ENCODE results near the gene KLHDC10. TPM values are rescaled to one million over a fixed set of nuclear protein-coding genes. Genes with fewer than 3 reads are reported as not detected.
A peak's percentile ranks its signal among the peaks of the same experiment; 100 is the strongest.
"Not testable (repeated sequence)": the region's sequence is repeated elsewhere in the genome, so short reads cannot be mapped to it uniquely, and the experiment has no call there.

KLHDC10 gene
- total and polyA plus RNA-seq, 2 experiments from 2014 or later = 5.5 to 14.7 TPM

GRCh38 chr7:130084037-130084875 lies 13.9 kb downstream of the KLHDC10 start:
- Mint-ChIP-seq H3K27ac (peak overlapping the region; percentile 16; the same call in 1 of the 2 replicates), H3K27me3 (ENCODE audit: insufficient read depth, low read depth, poor library complexity) (no peaks in the 10 kb centered on the region), H3K4me1 (peaks cover 5% of the 10 kb centered on the region), H3K4me3 (no peak overlapping the region), H3K9me3 (no peaks in the 10 kb centered on the region), H3K36me3 (ENCODE audit: low read depth) (peaks cover 3% of the 10 kb centered on the region; the same call in 2 of the 3 replicates)
- Histone ChIP-seq H3K4me3 (no peak overlapping the region), H2AFZ (no peak overlapping the region), H3K36me3 (ENCODE audit: insufficient read depth) (no peaks in the 10 kb centered on the region), H3K9me2 (ENCODE audit: insufficient read depth) (no peaks in the 10 kb centered on the region), H3K27me3 (ENCODE audit: insufficient read depth) (no peaks in the 10 kb centered on the region), H3K4me1 (ENCODE audit: insufficient read depth) (no peaks in the 10 kb centered on the region; the same call in 1 of the 2 replicates), H4K20me1 (replicated peaks; ENCODE audit: insufficient read depth) (peaks cover 10% of the 10 kb centered on the region), H3F3A (replicated peaks; ENCODE audit: low read depth) (no peaks in the 10 kb centered on the region), H3K4me2 (no peak overlapping the region), H3K27ac (ENCODE audit: low read depth) (no peak overlapping the region), H3K79me2 (replicated peaks; ENCODE audit: insufficient read depth) (peaks cover 77% of the 10 kb centered on the region)
- ATAC-seq (peak; percentile 67), DNase-seq (ENCODE audit: low spot score) (peak; percentile 42)
- TF ChIP-seq EZH2 (IDR thresholded peaks at IDR 0.05; ENCODE audit: low read depth, unreplicated experiment) = no peak
- TF ChIP-seq CTCF (conservative IDR thresholded peaks at IDR 0.05; ENCODE audit: low read depth in 2 of 2) = peak; percentile 60 to 87

- not testable (repeated sequence) for H3K27me3 ChIP-seq (ENCODE audit: insufficient read depth); H3K9me3 Mint-ChIP-seq; H3K4me1 Mint-ChIP-seq; H3K4me1 ChIP-seq (ENCODE audit: insufficient read depth); H3K27me3 Mint-ChIP-seq (ENCODE audit: insufficient read depth, low read depth, poor library complexity); H3K4me2 ChIP-seq; H3K27ac Mint-ChIP-seq; H3K4me3 ChIP-seq; DNase-seq (ENCODE audit: low spot score); H2AFZ ChIP-seq; H3K4me3 Mint-ChIP-seq; H3F3A ChIP-seq (replicated peaks; ENCODE audit: low read depth); ATAC-seq; H3K36me3 Mint-ChIP-seq (ENCODE audit: low read depth); H3K27ac ChIP-seq (ENCODE audit: low read depth); H4K20me1 ChIP-seq (replicated peaks; ENCODE audit: insufficient read depth); H3K36me3 ChIP-seq (ENCODE audit: insufficient read depth); H3K9me2 ChIP-seq (ENCODE audit: insufficient read depth)
- H3K79me2 ChIP-seq (replicated peaks; ENCODE audit: insufficient read depth) = peaks cover 78% of the 10 kb centered on the region
Measured at GRCh38 chr7:130085235-130085634, 14.9 kb downstream of the KLHDC10 start.

GRCh38 chr7:130086938-130087337 lies 16.6 kb downstream of the KLHDC10 start:
- Mint-ChIP-seq H3K27me3 (ENCODE audit: insufficient read depth, low read depth, poor library complexity) (no peaks in the 10 kb centered on the region), H3K4me3 (no peak overlapping the region), H3K36me3 (ENCODE audit: low read depth) (peaks cover 3% of the 10 kb centered on the region; the same call in 2 of the 3 replicates), H3K4me1 (peaks cover 5% of the 10 kb centered on the region), H3K27ac (no peak overlapping the region), H3K9me3 (no peaks in the 10 kb centered on the region)
- Histone ChIP-seq H3K4me3 (no peak overlapping the region), H3K79me2 (replicated peaks; ENCODE audit: insufficient read depth) (peaks cover 75% of the 10 kb centered on the region), H3K27ac (ENCODE audit: low read depth) (no peak overlapping the region), H3K36me3 (ENCODE audit: insufficient read depth) (no peaks in the 10 kb centered on the region), H3K4me2 (no peak overlapping the region), H3K4me1 (ENCODE audit: insufficient read depth) (no peaks in the 10 kb centered on the region), H4K20me1 (replicated peaks; ENCODE audit: insufficient read depth) (peaks cover 10% of the 10 kb centered on the region), H3F3A (replicated peaks; ENCODE audit: low read depth) (no peaks in the 10 kb centered on the region), H2AFZ (no peak overlapping the region), H3K27me3 (ENCODE audit: insufficient read depth) (no peaks in the 10 kb centered on the region), H3K9me2 (ENCODE audit: insufficient read depth) (no peaks in the 10 kb centered on the region)
- no peak for TF ChIP-seq EZH2 (IDR thresholded peaks at IDR 0.05; ENCODE audit: low read depth, unreplicated experiment)
- no peak for TF ChIP-seq REST (IDR thresholded peaks at IDR 0.05; ENCODE audit: unreplicated experiment)
- TF ChIP-seq EZH2phosphoT487 (IDR thresholded peaks at IDR 0.05; ENCODE audit: unreplicated experiment) = no peak
- no peak for TF ChIP-seq NANOG (IDR thresholded peaks at IDR 0.05; ENCODE audit: borderline replicate concordance)
- no peak for TF ChIP-seq CREB1 (CRISPR knock-in tag; IDR thresholded peaks at IDR 0.05; ENCODE audit: low read depth)
- no peak for TF ChIP-seq STAT1 (IDR thresholded peaks at IDR 0.05; ENCODE audit: unreplicated experiment)
- TF ChIP-seq ZNF114 (CRISPR knock-in tag; IDR thresholded peaks at IDR 0.05) = no peak
- ATAC-seq = no peak
- no peak for DNase-seq (ENCODE audit: low spot score)
